LNCaP clone FGC (cell line): ENCODE data around the gene CCDC102B.

Experiments
- DNase-seq: peaks from one replicate; pipeline ENCODE4 v3.0.0-alpha.2; 2011; ENCODE audit warnings: low read depth
- H3K4me3 ChIP-seq: 2 replicates; pipeline ENCODE4 v1.5.1; 2011; ENCODE audit warnings: mild to moderate bottlenecking, low read depth, low read length, control low read depth
- CTCF ChIP-seq: IDR thresholded peaks from 2 replicates; pipeline ENCODE4 v1.5.1; 2012; ENCODE audit warnings: mild to moderate bottlenecking; ENCODE audit not compliant: control insufficient read depth, insufficient read depth; ENCODE audit errors: extremely low read depth

CCDC102B gene

GRCh38 chr18:68984342-68984741, 186.5 kb downstream of the CCDC102B start:
- TF ChIP-seq CTCF = no peak
- no peak for DNase-seq
- no peak overlapping the region for H3K4me3 ChIP-seq

- TF ChIP-seq CTCF = no peak
- no peak for DNase-seq
- no peak overlapping the region for H3K4me3 ChIP-seq
Measured at GRCh38 chr18:68985172-68985820, 187.4 kb downstream of the CCDC102B start.

- no peak overlapping the region for H3K4me3 ChIP-seq
- DNase-seq = no peak
- no peak for TF ChIP-seq CTCF
Measured at GRCh38 chr18:68991286-68991685, 193.4 kb downstream of the CCDC102B start.

GRCh38 chr18:68992719-68993482, 195.0 kb downstream of the CCDC102B start:
- no peak for TF ChIP-seq CTCF
- no peak for DNase-seq
- H3K4me3 ChIP-seq = no peak overlapping the region

GRCh38 chr18:68995675-68996074, 197.8 kb downstream of the CCDC102B start:
- H3K4me3 ChIP-seq = no peak overlapping the region
- TF ChIP-seq CTCF = no peak
- DNase-seq = no peak

- TF ChIP-seq CTCF = no peak
- DNase-seq = no peak
- no peak overlapping the region for H3K4me3 ChIP-seq
Measured at GRCh38 chr18:68997845-68998244, 200.0 kb downstream of the CCDC102B start.
